Limb (tissue), 2 donors: ENCODE results near the gene CNTNAP5.

Source experiments
- DNase-seq, 2 donors: peaks; one replicate each; pipeline ENCODE4 v3.0.0-alpha.2; 2016; ENCODE audit errors: extremely low spot score in 2 of 2

Gene CNTNAP5

DNA sequence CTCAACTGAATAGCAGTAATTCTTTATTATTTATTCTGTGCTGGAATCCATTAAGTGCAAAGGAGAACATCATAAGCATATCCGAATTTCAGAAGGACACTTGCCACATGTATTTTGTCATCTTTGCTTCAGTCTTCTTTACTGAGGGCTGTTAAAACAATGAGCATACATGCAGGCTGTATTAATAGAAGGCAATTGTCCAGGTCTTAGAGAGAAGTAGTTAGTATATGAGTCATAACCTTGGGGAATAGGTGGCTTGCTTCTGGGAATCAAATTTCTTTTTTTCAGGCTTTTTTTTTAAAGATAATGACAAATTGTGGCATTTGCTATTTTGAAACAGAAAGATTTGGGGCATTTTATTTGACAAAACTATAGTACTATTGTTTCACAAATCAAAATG lies 773.5 kb downstream of the CNTNAP5 start:
- DNase-seq: no peak

DNA sequence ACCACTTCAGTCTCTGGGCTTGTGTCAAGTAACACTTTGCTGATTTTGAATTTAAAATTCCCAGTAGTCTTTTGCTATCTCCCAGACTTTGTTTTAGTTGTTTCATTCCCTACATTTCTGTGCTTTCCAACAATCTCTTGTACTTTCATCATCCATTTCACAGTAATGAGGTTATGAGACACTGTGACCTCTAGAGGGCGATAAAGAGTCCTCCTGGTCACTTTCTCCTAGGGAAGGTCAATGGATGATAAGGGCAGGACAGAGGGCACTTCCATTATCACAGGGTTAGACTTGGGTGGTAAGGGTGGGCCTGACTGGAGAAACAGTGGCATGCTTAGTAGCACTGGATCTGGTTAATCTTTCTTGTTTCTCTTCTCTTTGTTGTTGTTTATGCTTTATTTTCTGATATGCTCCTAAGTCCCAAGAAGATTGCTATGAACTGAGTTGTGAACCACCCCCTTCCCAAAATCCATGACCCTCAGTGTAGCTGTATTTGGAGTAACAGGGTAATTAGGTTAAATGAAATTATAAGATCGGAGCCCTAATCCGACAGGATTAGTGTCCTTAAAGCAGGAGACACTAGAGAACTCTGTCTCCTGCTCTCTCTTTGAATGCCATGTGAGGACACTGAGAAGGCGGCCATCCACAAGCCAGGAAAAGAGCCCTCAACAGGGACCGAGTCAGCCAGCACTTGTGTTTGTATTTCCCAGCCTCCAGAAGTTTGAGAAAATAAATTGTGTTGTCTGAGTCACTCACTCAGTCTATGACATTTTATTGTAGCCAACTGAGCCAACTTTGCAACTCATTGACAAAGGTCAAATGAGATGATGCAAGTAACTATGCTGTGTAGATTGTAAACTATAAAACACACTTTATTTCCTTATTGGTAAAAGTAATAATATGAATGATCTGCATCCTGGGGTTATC lies 779.2 kb downstream of the CNTNAP5 start:
- DNase-seq: peak in 1 of 2 donors; percentile 18

DNA sequence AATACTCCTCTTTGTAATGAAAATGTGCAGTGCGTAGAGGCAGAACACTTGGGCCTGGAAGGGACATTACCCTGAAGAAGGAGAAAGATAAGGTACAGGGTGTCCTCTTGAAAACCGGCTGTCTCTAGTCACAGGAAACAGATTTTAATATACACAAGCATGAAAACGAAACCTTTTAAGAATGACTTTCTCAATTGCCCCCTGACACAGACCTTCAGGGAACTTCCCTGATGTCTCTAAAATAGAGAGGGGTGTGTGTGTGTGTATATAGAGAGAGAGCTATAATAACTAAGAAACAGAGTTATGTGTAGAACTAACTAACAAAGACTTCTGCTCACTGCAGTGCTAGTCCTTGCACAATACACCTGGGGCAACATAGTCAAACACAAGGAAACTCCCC lies 780.0 kb downstream of the CNTNAP5 start:
- DNase-seq: no peak

DNA sequence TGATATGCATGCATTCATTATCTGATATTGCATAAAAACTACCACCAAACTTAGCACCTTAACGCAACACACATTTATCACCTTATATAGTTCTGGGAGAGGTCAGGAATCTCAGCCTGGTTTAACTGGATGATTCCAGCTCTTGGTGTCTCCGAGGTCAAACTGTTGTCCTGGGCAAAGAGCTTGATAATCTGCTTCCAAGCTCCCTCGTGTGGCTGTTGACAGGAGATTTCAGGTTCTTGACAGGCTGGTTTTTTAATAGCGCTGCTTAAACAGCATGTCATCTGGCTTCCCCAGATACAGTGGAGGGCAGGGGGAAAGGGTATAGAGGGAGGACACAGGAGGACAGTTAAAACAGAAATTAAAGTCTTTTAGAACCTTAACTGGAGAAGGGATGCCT lies 785.0 kb downstream of the CNTNAP5 start:
- peak in 1 of 2 donors; percentile 10 for DNase-seq

DNA sequence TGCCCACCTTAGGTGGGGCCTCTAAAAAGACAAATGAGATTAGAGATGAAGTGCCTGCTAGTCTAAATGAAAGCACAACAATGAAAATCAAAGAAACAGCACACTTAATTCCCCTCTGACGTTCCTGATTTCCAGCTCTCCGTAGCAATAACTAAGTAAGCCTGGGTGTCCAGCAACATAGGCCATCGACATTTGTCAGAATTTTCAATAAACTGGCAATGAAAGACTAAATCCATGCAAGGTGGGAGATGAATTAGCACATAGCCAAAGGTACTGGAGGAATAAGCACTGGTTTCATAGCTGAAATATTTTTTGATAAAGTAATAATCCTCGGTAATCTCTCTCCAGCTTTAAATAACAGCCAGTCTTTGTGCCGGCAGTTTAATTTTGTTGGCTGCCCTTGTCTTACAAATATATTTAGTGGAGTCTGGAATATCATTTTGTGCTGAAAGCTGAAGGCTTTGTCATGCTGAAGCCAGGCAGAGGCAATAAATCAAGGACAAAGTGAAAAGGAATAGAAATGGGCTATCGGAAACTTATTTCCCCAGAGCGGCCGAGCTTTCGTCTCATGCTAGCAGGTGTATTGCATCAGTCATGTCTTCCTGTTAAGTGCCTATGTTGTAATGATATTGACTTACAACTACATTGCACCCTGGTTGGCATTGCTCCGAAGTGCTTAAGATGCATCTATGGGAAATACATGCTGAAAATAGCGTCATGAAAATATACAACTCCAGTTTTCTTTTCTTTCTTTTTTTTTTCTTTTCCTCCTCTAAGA lies 790.1 kb downstream of the CNTNAP5 start:
- DNase-seq: peak in 1 of 2 donors; percentile 4

DNA sequence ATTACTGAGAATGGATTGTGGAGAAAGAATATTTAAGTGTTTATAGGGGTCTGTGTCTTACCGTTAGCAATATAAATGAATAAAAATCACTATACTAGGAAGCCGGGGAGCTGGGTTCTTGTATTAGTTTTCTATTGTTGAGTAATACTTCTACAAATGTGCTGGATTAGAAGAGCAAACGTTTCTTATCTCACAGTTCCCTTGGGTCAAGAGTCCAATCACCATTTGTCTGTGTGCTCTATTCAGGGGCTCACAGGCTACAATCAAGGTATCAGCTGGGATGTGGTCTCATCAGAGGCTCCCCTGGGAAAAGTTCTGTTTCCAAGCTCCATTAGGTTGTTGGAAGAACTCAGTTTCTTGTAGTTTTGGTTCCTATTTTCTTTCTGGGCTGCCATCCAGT lies 790.9 kb downstream of the CNTNAP5 start:
- DNase-seq: no peak

DNA sequence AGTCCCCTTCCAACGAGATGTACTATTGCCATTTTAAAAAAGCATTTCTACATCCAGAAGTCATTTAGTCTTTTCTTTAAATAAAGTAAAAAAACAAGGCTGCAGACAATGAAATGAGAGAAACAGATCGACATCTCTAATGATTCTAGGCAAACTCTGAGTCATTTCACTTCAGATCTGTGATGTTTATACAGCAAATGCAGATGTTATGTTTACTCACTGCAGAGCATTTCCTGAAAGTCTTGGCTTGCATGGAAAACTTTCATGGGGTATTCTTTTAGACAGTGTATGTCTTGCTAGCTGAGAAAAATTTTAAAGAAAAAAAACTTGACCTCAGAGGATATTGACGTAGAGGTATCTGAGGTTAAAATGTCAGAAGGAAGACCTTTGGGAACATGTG lies 797.4 kb downstream of the CNTNAP5 start:
- no peak for DNase-seq

DNA sequence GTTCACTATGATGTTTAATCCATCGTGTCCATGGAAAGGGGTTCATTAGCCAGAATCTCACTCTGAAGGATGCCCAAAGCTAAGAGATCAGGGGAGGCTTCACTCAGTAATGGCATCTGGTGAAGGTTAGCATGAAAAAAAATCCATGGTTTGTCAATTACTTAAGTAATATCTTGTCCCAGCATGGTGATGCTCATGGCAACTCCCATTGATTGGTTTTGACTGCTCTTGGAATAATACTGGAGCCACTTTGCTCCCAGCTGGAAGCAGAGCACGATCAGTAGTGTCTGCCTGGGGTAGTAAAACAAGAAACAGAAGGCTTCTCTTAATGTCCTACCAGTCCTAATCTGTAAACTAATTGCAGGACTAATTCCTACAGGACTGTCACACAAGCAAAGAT lies 799.4 kb downstream of the CNTNAP5 start:
- DNase-seq: no peak

DNA sequence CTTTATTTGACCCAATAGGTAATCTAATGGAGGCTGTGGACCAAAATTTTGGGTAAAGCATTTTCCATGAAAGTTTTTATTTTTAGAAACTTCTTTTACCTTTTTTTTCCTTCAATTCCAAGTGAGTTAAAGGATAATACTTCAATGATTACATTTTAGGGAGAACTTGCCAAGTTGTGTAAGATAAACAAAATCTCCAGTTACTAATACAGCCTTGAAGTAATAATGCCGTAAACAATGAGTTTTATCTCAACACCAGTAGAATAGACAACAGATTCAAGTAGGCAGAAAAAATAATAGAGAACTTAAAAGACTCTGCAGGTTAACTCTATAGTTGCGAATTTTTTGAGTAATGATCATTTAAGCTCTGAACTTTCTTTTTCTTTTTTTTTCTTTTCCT lies 807.4 kb downstream of the CNTNAP5 start:
- no peak for DNase-seq

DNA sequence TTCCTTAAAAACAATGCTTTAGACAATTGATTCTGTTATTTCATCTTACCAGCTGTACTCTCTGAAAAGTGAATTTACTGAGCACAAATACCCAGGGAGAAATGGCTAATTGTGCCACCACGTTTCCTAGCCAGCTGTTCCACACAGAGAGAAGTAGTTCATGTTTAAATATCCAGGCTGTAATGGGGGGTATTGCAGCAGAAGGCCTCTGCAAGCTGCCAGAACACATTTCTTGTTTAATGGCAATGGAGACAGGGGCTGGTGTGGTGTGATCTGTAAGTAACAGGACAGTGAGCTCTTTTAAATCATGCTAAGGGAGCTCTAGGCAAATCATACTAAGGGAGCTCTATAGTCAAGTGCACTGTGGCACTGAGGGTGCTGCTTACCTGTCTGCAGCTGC lies 809.2 kb downstream of the CNTNAP5 start:
- DNase-seq: no peak

DNA sequence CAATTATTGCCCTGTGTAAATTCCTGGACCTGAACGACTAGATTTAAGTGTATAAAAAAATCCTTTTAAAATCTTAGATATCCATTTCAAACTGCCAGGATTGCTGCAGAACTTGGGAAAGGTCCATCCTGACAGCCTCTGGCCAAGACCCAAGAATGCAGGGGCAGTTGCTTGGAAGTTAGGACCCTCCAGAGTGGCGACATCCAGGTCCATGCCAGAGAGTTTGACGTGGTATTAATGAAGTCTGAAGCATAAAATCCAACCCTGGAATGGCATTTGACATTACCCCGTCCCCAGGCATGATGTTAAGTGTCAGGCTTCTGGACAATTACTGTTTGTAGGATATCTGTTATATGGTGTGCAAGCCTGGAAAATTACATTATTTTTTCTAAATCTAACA lies 810.2 kb downstream of the CNTNAP5 start:
- DNase-seq: no peak

DNA sequence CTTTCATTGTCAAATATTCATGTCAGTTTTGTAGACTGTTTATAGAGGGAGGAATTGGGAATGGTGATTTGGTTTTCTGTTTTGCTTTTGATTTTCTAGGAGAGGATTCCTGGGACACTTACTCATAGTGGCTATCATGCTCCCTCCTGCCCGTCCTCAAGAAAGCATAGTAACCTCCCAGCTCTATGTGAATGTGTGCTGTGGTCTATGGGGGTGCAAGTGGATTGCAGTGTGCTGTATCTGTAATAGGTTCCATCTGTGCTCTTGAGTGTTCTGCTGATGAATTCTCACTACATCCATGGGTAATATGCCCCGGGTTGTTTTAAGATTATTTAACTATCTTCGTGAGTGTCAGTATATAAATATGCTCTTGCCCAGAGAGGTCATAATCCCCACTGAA lies 811.3 kb downstream of the CNTNAP5 start:
- peak in 1 of 2 donors; percentile 5 for DNase-seq

DNA sequence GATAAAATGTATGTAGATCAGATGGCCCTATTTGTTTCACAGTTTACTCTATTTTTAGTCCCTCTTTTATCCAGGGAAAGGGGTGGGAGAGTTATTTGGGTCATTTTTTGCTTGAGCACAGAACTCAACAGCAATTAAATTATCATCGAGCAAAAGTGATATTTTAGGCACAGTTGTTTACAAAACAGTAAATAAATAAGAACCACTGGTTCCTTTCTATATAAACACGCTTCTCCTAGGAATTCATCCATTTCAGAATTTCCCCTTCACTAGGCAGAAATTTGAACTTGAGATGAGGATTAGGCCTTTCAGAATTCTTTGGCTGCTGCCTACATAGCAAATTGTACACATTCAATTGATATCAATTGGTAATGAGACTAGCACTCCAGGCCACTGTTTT lies 812.4 kb downstream of the CNTNAP5 start:
- DNase-seq: no peak

DNA sequence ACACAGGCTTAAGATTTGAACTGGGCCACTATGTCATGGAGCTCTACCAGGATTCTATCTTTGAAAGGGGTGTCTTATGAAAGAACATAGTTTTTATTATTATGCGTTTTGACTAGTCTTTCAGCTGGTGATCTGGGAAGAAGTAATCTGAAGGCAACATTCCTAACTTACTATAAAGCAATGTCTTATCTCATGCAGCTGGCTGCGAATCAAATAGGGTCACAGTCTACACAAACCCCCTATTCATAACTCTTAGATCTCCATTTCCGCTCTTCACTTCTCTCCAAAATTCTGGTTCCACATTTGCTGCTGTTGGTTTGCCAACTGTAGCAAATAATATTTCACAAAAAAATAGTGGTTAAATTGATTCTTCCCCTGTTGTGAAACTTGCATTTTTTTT lies 813.3 kb downstream of the CNTNAP5 start:
- DNase-seq: no peak

DNA sequence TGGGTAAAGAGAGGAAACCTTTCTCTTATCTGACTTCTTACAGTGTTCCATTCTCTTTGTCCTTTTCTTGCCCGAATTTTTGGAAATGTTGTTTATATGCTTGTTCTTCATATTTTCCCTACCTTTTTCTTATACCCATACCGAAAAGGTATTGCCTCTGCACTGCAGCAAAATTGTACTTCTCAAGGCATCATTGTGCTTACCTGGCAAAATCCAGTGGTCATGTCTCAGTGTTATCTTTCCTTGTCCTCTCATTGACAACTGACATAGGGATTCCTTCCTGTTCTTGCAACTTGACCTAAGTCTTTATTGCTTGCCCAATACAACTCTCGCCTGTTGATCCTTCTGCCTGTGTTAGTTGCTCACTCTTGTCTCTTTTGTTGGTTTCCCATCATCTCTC lies 842.2 kb downstream of the CNTNAP5 start:
- DNase-seq: no peak

DNA sequence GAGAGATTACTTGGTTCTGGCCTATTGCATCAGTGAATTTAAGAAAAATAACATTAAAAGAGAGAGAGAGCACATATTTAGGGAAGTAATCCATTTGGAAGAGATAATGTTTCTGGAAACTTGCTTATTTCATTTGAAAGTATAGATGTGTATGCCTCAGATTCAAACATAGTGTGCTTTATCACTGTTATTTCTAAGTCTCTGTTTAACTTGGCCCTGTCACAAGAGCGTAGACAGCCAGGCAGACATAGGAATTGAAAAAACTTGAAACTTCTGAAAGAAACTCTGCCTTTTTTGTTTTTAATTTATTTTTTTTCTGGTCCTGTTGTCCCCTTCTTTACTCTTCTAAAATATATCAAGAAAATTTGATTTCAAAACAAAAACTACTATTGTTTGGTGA lies 849.1 kb downstream of the CNTNAP5 start:
- no peak for DNase-seq

DNA sequence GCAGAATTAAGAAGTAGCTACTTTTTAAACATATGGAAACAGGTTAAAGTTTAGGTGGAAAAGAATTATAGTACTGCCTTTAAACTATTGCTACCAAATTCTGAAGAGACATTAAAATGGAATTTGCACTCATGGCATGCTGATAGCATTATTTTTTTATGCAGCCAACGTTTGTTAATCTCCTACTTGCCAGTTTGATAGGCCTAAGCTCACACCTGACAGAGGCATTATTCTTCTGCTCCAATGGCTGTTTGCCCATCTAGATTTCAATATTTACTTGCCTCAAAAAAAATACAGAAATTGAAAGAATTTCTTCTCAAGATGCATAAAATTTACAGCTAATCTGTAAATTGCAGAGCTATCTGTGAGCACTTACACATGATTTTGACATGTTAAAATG lies 849.6 kb downstream of the CNTNAP5 start:
- no peak for DNase-seq

DNA sequence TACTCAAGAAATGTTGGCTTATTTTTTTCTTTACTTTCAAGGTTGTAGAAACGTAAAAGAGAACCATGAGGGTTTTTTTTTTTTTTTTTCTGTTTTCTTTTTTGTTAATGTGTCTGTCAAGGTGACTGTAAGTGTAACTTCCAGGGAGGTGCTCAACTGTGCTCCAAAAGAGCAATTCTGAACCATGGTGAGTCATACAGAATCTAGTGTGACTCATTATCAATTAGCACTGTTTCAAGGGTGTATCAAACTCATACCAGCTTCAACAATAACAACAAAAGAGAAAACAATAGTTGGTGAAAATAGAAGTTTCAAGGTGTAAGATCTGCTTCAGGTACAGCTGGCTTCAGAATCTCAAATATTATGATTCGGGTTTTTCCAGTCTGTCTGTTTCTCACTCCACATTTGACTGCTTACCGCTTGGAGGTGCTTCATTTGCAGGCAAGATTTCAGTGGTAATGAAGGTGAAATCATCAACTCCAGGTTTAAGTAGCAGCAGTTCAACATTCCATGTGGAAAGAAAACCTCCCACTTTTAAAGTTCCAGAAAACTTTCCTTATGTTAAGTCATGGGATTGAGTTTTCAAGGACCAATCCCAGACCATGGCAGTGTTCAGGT lies 850.6 kb downstream of the CNTNAP5 start:
- DNase-seq: no peak

DNA sequence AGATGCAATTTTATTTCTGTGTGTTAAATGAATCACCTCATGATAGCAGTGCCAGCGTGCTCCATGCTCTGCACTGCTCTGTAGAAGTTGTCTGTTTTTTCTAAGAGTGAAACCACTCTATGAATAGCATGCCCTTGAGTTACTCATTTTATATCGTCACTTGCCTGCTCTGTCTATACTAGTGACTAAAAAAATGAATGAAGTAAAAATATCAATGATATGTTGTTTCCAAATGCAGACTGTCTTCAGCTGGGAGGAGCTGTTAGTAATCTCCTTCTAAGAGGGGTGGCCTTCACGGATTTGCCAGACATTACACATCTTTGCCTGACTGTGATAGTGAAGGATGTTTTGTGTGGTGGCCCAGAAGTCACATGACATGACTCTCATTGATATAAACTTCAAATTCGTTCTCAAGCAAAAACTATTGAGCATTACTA lies 852.1 kb downstream of the CNTNAP5 start:
- DNase-seq: no peak

DNA sequence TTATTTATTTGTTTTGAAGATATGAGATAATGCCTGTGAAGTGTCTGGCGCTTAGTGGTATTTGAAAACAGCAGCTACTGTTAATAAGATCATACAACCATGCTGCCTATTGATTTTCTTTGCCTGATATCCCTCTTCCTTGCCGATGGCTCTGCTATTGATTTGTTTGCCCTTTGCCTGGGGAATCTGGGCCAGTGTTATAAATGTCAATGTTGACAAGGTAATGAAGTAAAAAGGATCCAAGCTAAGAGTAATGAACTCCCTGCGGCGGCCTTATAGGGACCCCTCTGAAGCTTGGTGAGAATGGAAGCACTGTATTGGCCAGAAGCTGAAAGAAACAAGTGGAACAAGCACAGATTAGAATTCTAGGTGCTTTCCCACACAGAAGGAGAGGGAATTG lies 854.6 kb downstream of the CNTNAP5 start:
- no peak for DNase-seq

DNA sequence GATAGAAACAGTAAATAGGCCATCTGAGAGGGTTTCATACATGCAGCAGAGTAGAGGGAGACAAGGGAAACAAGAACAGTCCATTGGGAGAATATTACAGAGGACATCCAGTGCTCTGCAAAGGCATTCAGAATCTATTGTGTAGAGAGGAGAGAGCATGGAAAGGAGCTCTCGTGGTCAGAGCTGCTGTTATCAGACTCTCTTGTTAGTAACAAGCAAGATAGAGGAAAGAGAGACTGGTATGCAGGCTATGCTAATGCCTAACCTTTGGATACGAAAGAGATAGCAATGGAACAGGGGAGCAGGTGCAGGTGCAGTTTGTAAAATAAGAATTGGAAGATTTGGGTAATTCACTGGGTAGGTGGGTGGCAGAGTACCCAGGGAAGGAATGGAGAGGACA lies 855.9 kb downstream of the CNTNAP5 start:
- DNase-seq: no peak

DNA sequence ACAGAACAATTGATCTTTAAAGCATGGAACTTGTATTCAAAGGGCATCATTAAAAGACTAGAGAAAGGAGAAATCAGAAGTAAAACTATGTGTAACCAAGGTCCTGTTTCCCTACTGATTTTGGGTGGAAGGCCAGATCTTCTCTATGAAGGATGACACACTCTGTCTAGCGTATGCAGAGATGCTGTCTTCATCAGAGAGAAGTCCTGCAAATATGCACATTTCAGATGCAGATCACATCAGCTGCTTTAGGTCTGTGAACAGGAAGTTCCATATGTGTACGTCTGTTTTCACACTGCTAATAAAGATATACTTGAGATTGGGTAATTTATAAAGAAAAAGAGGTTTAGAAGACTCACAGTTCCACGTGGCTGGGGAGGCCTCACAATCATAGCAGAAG lies 857.3 kb downstream of the CNTNAP5 start:
- DNase-seq: no peak
